Glutamatergic neuron (in vitro differentiated cells): ENCODE results near the gene COMMD7. TPM values are rescaled to one million over a fixed set of nuclear protein-coding genes. Genes with fewer than 3 reads are reported as not detected.
A peak's percentile ranks its signal among the peaks of the same experiment; 100 is the strongest.

Source experiments
- DNase-seq: peaks from one replicate; pipeline ENCODE4 v3.0.0; 2022
- H3K27ac Mint-ChIP-seq: one replicate; pipeline ENCODE4 v1.8.0; 2020; ENCODE audit warnings: mild to moderate bottlenecking, mixed read lengths, inconsistent platforms; ENCODE audit not compliant: unreplicated experiment
- H3K27me3 Mint-ChIP-seq: one replicate; pipeline ENCODE4 v1.8.0; 2020; ENCODE audit warnings: mild to moderate bottlenecking, moderate library complexity, mixed read lengths, inconsistent platforms; ENCODE audit not compliant: unreplicated experiment
- H3K36me3 Mint-ChIP-seq: one replicate; pipeline ENCODE4 v1.8.0; 2020; ENCODE audit warnings: mild to moderate bottlenecking, mixed read lengths, inconsistent platforms; ENCODE audit not compliant: unreplicated experiment
- H3K4me1 Mint-ChIP-seq: one replicate; pipeline ENCODE4 v1.8.0; 2020; ENCODE audit warnings: mild to moderate bottlenecking, low read depth, mixed read lengths, inconsistent platforms; ENCODE audit not compliant: unreplicated experiment
- H3K4me3 Mint-ChIP-seq: one replicate; pipeline ENCODE4 v1.8.0; 2020; ENCODE audit warnings: mild to moderate bottlenecking, mixed read lengths, inconsistent platforms; ENCODE audit not compliant: unreplicated experiment
- H3K9me3 Mint-ChIP-seq: one replicate; pipeline ENCODE4 v1.8.0; 2020; ENCODE audit warnings: mild to moderate bottlenecking, moderate library complexity, mixed read lengths, inconsistent platforms; ENCODE audit not compliant: unreplicated experiment
- total RNA-seq: library from RNA; stranded (reverse); fragmentation: NEBNext Ultra II Directional; extraction: Animal tissue kit (Norgen Biotek cat#: 25700); gene quantifications from one replicate; pipeline ENCODE4 v1.2.1, GENCODE V29; 2021; ENCODE audit not compliant: unreplicated experiment
- TF ChIP-seq, protein P1 (sequence below): fragments of 200-600 bp; sonication (generic); IDR thresholded peaks from one replicate; pipeline ENCODE4 v1.5.0; 2021; ENCODE audit not compliant: partially characterized antibody, unreplicated experiment

The COMMD7 gene
- total RNA-seq, 1 donor from 2014 or later = 71.5 TPM

DNA sequence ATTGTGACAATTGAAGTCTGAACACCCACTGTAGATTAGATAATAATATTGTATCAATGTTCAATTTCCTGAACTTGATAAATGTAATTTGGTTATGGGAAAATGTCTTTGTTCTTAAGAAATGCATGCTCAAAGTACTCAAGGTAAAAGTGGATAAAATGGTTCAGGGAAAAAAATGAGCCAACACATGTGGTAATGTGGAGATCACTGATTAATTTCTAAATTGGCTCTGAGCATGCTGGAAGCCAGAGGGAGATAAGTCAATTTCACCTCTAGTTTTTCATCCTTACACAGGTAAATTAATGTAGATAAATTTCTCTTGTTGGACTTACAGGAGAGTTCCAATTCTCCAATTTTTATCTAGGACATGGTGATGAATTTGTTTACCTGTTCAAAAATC lies 8.0 kb upstream of the COMMD7 start:
- Mint-ChIP-seq H3K27ac (no peak overlapping the region), H3K4me1 (peaks cover 5% of the 10 kb centered on the region), H3K9me3 (peaks cover 3% of the 10 kb centered on the region), H3K4me3 (no peak overlapping the region), H3K27me3 (peaks cover 3% of the 10 kb centered on the region), H3K36me3 (no peaks in the 10 kb centered on the region)
- TF ChIP-seq, protein P1, sequence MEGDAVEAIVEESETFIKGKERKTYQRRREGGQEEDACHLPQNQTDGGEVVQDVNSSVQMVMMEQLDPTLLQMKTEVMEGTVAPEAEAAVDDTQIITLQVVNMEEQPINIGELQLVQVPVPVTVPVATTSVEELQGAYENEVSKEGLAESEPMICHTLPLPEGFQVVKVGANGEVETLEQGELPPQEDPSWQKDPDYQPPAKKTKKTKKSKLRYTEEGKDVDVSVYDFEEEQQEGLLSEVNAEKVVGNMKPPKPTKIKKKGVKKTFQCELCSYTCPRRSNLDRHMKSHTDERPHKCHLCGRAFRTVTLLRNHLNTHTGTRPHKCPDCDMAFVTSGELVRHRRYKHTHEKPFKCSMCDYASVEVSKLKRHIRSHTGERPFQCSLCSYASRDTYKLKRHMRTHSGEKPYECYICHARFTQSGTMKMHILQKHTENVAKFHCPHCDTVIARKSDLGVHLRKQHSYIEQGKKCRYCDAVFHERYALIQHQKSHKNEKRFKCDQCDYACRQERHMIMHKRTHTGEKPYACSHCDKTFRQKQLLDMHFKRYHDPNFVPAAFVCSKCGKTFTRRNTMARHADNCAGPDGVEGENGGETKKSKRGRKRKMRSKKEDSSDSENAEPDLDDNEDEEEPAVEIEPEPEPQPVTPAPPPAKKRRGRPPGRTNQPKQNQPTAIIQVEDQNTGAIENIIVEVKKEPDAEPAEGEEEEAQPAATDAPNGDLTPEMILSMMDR = no peak
- no peak for DNase-seq

DNA sequence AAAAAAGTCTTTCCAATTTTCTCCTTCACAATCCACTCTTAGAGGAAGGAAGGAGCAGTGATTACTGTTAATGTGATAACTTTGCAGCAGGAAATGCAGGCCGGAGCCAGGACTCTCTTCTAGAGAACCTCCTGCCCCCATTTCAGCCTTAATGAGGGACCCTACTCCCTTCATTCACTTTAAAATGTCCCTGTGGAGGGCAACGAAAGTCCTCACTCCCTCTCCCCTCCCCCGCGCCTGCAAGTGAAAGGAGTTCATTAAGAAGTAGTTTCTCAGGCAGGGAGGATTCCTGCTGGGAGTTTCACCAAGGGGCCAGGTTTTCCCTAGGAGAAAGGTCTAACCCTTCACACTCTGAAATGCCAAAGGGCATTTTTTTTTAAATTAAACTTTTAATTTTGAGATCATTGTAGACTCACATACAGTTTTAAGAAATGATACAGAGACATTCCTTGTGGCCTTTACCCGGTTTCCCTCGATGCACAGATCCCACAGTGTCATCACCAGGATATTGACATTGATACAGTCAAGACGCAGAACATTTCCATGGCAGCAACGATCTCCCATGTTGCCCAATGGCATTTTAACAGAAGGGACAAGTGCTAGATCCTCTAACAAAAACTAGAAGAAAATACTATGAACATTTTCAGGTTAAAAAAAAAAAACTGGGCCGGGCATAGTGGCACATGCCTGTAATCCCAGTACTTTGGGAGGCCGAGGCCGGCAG lies 6.8 kb upstream of the COMMD7 start:
- no peak overlapping the region for H3K27ac Mint-ChIP-seq
- H3K27me3 Mint-ChIP-seq = peaks cover 3% of the 10 kb centered on the region
- TF ChIP-seq, protein P1 = no peak
- H3K9me3 Mint-ChIP-seq = peaks cover 3% of the 10 kb centered on the region
- no peaks in the 10 kb centered on the region for H3K36me3 Mint-ChIP-seq
- DNase-seq = peak; percentile 35
- peaks cover 6% of the 10 kb centered on the region for H3K4me1 Mint-ChIP-seq
- no peak overlapping the region for H3K4me3 Mint-ChIP-seq

DNA sequence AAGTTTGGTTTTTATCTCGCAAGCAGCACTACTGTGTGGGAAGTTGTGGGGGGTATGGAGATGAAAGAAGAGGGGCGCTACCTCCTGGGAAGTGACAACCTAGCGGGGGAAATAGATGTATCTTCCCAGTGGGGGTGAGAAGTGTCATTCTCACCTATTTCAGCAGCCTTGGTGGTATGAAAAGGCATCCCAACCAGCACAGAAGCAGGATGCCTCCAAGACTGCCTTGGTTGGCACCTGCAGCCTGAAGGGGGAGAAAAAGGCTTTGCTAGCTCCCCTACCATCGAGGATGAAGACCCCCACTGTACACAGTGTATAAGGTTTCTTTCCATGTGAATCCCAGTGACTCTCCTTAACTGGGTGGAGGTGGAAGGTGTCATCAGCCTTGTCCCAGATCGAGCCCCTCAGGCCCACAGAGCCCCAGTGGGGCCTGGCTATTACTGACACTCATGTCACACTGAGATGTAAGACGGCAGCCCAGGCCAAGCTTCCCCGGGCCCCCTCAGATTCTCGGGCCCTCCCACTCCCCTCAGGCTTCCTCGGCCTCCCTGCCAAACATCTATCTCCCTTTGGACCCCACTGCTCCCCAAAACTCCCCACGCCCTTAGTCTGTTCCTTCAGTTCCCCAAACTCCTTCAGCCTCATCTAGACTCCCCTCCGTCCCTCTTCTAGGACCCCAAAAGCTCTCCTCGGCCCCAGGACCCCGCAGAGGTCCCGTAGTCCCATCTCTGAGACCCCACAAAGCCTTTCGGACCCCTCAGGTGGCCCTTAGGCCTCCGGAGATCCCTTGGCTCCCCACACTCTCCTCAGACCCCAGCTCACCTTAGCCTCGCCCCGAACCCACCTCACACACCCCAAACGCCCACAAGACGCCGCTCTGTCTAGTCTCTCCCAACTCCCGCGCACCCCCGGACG lies 688 bp downstream of the COMMD7 start:
- Mint-ChIP-seq H3K27ac (peak overlapping the region; percentile 72), H3K4me1 (peaks cover 8% of the 10 kb centered on the region), H3K4me3 (peak overlapping the region; percentile 98), H3K27me3 (peaks cover 13% of the 10 kb centered on the region), H3K9me3 (peaks cover 11% of the 10 kb centered on the region), H3K36me3 (no peaks in the 10 kb centered on the region)
- peak; percentile 38 for DNase-seq
- TF ChIP-seq, protein P1 = no peak

DNA sequence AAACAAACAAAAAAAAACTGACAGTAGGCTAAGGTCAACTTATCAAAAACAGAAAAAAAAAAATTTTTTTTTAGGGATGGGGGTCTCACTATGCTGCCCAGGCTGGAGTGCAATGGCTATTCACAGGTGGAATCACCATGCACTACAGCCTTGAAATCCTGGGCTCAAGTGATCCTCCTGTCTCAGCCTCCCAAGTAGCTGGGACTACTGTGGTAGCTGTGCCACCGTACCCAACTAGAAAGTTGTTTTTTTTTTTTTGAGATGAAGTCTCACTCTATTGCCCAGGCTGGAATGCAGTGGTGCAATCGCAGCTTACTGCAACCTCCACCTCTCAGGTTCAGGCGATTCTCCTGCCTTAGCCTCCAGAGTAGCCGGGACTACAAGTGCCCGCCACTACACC lies 2.1 kb downstream of the COMMD7 start:
- Mint-ChIP-seq H3K4me1 (peaks cover 8% of the 10 kb centered on the region), H3K27ac (no peak overlapping the region), H3K36me3 (no peaks in the 10 kb centered on the region), H3K4me3 (no peak overlapping the region), H3K9me3 (peaks cover 10% of the 10 kb centered on the region), H3K27me3 (peaks cover 13% of the 10 kb centered on the region)
- DNase-seq = no peak
- TF ChIP-seq, protein P1 = no peak
